ENCODE results near the gene IRGQ.

The IRGQ gene

DNA sequence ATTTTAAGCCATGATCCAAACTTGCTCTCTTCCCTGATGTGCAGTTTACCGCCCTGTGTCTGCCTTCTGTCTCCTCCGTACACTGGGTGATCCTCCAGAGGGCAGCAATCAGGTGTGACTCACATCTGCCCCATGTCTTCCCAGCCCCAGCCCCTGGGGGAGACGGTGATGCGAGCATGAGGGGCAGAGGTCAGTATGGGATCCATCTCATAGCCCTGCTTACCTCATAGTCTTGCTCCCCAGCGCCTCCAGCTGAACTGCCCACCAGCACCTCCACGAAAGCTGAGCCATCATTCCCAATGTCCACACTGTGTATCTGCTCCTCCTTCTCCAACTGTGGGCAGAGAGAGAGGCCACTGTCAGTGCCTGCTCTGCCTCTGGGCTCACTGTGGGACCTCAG lies 35.2 kb downstream of the IRGQ start:
- TF ChIP-seq NFIC (IDR thresholded peaks at IDR 0.05): no peak
- no peak for TF ChIP-seq EGR1 (IDR thresholded peaks at IDR 0.05)
- TF ChIP-seq TEAD4 (IDR thresholded peaks at IDR 0.05): no peak
- TF ChIP-seq TAF1 (IDR thresholded peaks at IDR 0.05; ENCODE audit: low read depth): no peak
- no peak for TF ChIP-seq FOXM1 (IDR thresholded peaks at IDR 0.05; ENCODE audit: borderline replicate concordance, low read depth)
- TF ChIP-seq CEBPB (IDR thresholded peaks at IDR 0.05): no peak
- TF ChIP-seq, protein P1, sequence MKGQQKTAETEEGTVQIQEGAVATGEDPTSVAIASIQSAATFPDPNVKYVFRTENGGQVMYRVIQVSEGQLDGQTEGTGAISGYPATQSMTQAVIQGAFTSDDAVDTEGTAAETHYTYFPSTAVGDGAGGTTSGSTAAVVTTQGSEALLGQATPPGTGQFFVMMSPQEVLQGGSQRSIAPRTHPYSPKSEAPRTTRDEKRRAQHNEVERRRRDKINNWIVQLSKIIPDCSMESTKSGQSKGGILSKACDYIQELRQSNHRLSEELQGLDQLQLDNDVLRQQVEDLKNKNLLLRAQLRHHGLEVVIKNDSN (IDR thresholded peaks at IDR 0.05): no peak
- TF ChIP-seq, protein P2, sequence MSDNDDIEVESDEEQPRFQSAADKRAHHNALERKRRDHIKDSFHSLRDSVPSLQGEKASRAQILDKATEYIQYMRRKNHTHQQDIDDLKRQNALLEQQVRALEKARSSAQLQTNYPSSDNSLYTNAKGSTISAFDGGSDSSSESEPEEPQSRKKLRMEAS (IDR thresholded peaks at IDR 0.05): no peak
- no peak for TF ChIP-seq ZBTB7A (IDR thresholded peaks at IDR 0.05; ENCODE audit: low read depth)
- TF ChIP-seq YY1 (IDR thresholded peaks at IDR 0.05; ENCODE audit: low read depth): no peak
- no peak for TF ChIP-seq TCF12 (IDR thresholded peaks at IDR 0.05; ENCODE audit: low read depth)
- no peak for TF ChIP-seq EP300 (IDR thresholded peaks at IDR 0.05; ENCODE audit: borderline replicate concordance)
- no peak for TF ChIP-seq RAD21 (IDR thresholded peaks at IDR 0.05; ENCODE audit: low read depth)
- TF ChIP-seq, protein P3, sequence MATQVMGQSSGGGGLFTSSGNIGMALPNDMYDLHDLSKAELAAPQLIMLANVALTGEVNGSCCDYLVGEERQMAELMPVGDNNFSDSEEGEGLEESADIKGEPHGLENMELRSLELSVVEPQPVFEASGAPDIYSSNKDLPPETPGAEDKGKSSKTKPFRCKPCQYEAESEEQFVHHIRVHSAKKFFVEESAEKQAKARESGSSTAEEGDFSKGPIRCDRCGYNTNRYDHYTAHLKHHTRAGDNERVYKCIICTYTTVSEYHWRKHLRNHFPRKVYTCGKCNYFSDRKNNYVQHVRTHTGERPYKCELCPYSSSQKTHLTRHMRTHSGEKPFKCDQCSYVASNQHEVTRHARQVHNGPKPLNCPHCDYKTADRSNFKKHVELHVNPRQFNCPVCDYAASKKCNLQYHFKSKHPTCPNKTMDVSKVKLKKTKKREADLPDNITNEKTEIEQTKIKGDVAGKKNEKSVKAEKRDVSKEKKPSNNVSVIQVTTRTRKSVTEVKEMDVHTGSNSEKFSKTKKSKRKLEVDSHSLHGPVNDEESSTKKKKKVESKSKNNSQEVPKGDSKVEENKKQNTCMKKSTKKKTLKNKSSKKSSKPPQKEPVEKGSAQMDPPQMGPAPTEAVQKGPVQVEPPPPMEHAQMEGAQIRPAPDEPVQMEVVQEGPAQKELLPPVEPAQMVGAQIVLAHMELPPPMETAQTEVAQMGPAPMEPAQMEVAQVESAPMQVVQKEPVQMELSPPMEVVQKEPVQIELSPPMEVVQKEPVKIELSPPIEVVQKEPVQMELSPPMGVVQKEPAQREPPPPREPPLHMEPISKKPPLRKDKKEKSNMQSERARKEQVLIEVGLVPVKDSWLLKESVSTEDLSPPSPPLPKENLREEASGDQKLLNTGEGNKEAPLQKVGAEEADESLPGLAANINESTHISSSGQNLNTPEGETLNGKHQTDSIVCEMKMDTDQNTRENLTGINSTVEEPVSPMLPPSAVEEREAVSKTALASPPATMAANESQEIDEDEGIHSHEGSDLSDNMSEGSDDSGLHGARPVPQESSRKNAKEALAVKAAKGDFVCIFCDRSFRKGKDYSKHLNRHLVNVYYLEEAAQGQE (IDR thresholded peaks at IDR 0.05; ENCODE audit: low read depth): no peak
- TF ChIP-seq CREB1 (IDR thresholded peaks at IDR 0.05; ENCODE audit: low read depth): no peak

DNA sequence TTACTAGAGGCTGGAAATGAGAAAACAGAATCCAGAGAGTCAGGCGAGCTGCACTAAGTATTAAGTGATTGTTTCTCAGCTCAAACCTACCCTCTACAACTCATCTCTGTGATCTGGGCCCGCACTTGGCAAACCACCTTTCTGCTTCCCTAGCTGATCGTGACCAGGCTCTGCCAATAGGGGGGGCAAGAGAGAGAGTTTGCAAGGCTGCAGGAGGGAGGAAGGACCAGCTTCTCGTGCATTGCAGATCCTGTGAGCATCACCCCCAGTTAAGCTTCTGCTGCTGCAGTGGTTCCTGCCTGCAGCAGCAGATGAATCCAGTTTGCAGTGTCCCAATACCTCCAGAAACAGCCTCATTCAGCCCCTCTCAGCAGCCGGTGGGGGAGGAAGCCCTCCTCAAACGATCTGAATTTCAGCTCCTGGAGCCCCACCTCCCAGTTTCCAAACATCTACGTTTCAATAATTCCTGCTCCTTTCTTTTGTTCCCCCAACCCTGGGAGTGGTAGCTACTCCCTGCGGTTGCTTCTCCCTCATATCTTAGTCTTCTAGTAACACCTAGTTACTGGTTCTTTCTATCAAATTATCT lies 40.7 kb downstream of the IRGQ start:
- TF ChIP-seq RAD21 (IDR thresholded peaks at IDR 0.05; ENCODE audit: low read depth) (peak; percentile 67), CREB1 (IDR thresholded peaks at IDR 0.05; ENCODE audit: low read depth) (no peak)

GRCh38 chr19:43554317-43554895 lies 41.5 kb downstream of the IRGQ start:
- TF ChIP-seq FOXM1 (IDR thresholded peaks at IDR 0.05; ENCODE audit: borderline replicate concordance, low read depth): no peak
- TF ChIP-seq EP300 (IDR thresholded peaks at IDR 0.05; ENCODE audit: borderline replicate concordance): no peak
- no peak for TF ChIP-seq TCF12 (IDR thresholded peaks at IDR 0.05; ENCODE audit: low read depth)
- no peak for TF ChIP-seq CREB1 (IDR thresholded peaks at IDR 0.05; ENCODE audit: low read depth)
- no peak for TF ChIP-seq YY1 (IDR thresholded peaks at IDR 0.05; ENCODE audit: low read depth)
- TF ChIP-seq TEAD4 (IDR thresholded peaks at IDR 0.05): no peak
- TF ChIP-seq ZBTB7A (IDR thresholded peaks at IDR 0.05; ENCODE audit: low read depth): no peak
- TF ChIP-seq, protein P2 (IDR thresholded peaks at IDR 0.05): no peak
- no peak for TF ChIP-seq NFIC (IDR thresholded peaks at IDR 0.05)
- TF ChIP-seq, protein P1 (IDR thresholded peaks at IDR 0.05): no peak
- no peak for TF ChIP-seq TAF1 (IDR thresholded peaks at IDR 0.05; ENCODE audit: low read depth)
- TF ChIP-seq, protein P3 (IDR thresholded peaks at IDR 0.05; ENCODE audit: low read depth): no peak
- TF ChIP-seq CEBPB (IDR thresholded peaks at IDR 0.05): no peak
- no peak for TF ChIP-seq RAD21 (IDR thresholded peaks at IDR 0.05; ENCODE audit: low read depth)
- no peak for TF ChIP-seq EGR1 (IDR thresholded peaks at IDR 0.05)

DNA sequence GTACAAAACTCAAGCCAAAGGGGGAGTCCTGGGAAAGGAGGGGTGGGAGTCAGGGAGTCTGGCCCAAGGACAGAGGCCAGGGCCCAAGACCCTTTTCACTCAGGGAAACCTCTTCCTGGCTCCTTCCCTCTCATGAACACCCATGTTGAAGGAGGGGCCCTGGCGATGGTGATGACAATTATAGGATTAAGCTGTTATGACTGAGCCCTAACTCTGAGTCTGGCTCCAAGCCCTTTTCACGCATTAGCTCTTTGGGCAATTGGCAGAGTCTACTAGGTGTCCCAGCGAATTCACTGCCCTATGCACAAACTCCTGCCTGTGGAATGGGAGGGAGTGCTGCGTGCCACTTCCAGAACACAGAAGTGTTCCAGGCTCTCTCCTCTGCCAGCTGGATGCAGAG lies 42.3 kb downstream of the IRGQ start:
- TF ChIP-seq, protein P3 (IDR thresholded peaks at IDR 0.05; ENCODE audit: low read depth): no peak
- no peak for TF ChIP-seq TCF12 (IDR thresholded peaks at IDR 0.05; ENCODE audit: low read depth)
- no peak for TF ChIP-seq ZBTB7A (IDR thresholded peaks at IDR 0.05; ENCODE audit: low read depth)
- TF ChIP-seq, protein P2 (IDR thresholded peaks at IDR 0.05): no peak
- TF ChIP-seq, protein P1 (IDR thresholded peaks at IDR 0.05): no peak
- TF ChIP-seq TEAD4 (IDR thresholded peaks at IDR 0.05): no peak
